ENCODE data around the gene DDX10.

GRCh38 chr11:108694846-108695245 is 30.0 kb downstream of the DDX10 start:
- TF ChIP-seq POLR2A (IDR thresholded peaks at IDR 0.05) = no peak
- no peak for TF ChIP-seq CTCF (IDR thresholded peaks at IDR 0.05)

All from uterus (tissue), 2 donors.